ENCODE results near the gene TCN2. TPM values are rescaled to one million over a fixed set of nuclear protein-coding genes. Genes with fewer than 3 reads are reported as not detected.
A peak's percentile ranks its signal among the peaks of the same experiment; 100 is the strongest.
"Not testable (repeated sequence)": the region's sequence is repeated elsewhere in the genome, so short reads cannot be mapped to it uniquely, and the experiment has no call there.

TCN2 gene
- total RNA-seq, 1 donor from 2014 or later: 21.6 TPM

DNA sequence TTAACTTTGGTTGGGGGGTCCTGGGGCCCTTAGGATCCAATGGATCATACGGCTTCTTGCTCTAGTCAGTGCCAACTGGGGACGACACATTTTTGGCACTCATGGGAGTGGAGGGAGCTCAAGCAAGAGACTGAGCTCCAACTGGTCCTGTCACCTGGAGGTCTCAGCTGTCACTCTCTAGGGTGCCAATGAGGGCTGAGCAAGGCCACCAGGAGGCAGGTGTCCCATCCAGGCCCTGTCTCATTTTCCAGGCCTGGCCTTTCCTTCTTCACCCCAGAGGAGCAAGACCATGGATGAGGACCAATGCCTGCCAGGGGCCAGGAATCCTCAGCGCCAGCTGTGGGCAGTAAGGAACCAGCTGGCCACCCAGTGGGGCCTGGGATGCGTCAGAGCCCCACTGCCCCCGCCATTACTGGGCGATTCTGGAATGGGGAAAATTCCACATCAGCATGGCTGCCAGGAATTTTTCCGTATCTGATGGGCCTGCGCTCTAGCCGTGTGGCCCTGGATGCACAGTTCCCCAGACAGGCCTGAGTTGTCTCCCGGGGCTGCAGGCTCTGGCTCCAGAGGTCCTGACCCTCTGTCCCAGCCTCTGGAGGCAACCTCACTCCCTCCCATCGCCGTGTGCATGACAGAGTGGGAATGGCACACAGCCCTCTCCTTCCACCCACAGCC lies 31.8 kb upstream of the TCN2 start:
- intact Hi-C loops (cut with DNase I): no loop called here
- ATAC-seq: peak; percentile 72

DNA sequence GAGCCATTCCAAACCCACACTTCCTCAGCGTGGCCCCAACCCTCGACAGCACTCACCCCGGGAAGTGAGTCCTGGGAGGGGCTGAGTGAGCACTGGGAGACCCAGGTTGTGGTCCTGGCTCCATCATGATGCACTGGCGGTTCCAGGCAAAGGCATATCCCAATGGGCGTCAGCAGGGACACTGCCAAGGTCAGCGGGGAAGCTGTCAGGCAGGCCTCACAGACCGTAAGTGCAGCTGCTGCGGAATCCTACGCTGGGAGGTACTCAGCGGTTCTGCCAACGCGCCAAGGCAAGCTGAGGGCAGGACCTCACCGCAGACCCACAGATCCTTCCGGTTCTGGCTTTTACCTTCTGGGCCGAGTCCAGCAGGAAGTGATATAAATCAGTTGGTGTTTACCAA lies 31.1 kb upstream of the TCN2 start:
- ATAC-seq (no peak), DNase-seq (ENCODE audit: low spot score) (no peak)
- intact Hi-C loops (cut with DNase I): no loop called here

More for the DNA sequence above, 31.8 kb upstream of the TCN2 start:
- peak; percentile 73 for DNase-seq (ENCODE audit: low spot score)

DNA sequence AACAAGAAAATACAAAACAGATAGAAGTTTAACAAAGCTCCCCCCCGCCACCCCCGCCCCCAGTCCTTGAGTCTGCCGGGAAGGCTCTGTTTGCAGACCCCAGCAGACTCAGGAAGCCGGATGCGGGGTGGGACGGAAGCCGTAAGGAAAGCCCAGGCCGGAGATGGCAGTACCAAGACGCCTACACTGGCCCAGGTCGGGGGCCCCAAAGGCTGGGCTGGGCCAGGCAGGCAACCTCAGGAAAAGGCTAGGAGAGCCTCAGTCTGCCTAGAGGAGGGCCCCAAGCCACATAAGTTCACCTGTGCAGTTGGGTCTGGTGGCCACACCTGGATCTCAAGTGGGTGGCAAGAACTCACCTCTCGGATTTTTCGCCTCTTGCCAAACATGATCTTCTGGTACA lies 28.5 kb upstream of the TCN2 start:
- DNase-seq (ENCODE audit: low spot score) (no peak), ATAC-seq (no peak)
- intact Hi-C loops (cut with DNase I): no loop called here

DNA sequence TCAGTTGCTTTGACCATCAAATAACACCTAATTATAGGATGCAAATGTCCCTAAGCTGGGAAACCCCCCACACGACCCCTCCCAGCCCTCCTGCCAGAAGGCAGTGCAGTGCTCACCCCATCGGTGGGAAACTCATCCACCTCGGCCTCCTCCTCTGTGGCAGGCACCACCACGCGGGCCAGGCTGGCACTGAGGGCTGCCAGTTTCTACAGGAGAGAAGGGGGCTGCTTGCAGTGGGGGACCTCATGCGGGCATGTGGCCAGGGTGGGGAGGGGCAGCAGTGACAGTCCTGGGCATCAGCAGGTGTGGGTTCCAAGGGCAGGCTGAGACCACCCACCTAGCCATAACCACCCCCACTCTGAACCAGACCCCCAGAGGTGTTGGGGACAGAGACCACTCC lies 26.1 kb upstream of the TCN2 start:
- ATAC-seq (no peak), DNase-seq (ENCODE audit: low spot score) (no peak)
- intact Hi-C loops (cut with DNase I): no loop called here

DNA sequence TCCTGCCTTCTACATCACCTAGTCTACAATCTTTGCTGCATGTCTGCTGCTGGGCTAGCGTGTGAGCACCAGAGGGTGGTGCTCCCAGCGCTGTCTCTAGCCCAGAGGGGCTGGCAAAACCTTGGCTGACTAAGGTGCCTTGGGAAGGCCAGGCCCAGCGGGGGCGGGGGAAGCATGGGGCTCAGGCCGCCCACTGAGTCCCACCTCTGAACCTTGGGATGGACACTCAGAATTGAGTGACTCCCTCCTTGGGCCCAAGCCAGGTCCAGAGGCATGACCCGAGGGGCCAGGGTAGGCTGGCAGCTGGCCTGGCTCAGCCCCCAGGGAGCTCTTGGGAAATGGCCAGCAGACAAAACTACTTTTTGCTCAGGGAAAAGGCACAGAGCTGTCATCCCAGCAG lies 24.9 kb upstream of the TCN2 start:
- ATAC-seq (no peak), DNase-seq (ENCODE audit: low spot score) (no peak)
- intact Hi-C loops (cut with DNase I): no loop called here

DNA sequence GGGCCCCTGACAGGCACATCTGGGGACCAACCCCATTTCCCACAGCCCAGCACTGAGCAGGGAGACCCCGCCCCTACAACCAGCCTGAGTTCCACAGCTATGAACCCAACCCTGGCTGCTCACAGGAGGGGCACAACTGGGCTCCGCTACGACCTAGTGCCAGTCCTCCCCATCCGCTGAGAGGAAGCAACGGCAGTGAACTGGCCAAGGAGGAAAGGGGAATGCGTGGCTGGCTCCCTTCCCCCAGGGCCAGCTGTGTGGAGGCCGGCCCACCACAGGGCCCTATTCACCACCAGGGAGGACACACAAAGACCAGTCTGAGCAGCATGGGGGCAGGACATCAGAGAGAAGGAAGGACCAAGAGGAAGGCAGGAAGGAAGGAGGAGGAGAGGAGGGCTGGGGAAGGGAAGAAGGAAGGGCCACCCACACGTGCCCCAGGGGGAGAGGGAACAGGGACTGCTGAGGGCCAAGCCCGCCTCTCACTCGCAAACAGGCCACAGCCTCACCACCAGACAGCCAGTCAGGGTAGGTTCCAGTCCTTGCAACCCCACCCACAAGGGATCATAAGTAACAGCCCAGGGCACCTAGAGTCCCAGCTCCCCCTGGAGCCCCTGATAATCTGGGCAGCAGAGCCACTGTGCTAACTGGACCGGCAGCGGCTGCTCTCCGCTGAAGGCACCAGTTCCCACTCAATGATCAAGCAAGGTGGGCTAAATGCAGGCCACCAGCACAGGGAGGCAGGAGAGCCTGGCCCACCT lies 24.0 kb upstream of the TCN2 start:
- no peak for DNase-seq (ENCODE audit: low spot score)
- peak; percentile 39 for ATAC-seq
- intact Hi-C loops (cut with DNase I): no loop called here

DNA sequence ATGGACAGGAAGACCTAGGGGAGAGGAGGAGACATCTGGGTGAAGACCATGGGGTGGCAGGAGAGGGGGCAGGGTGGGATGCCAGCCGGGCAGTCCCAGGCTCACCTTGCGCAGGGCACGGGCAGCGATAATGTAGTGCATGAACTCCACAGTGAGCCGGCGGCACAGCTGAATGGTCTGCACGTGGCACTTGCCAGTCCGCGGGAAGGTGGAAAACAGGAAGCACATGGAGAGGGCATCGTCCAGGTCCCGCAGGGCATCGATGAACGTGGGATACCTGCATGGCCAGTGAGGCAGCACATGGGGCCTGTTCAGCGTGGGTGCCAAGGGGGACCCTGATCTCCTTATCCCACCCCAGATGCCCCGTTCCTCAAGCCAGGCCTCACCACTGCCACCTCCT lies 22.5 kb upstream of the TCN2 start:
- no peak for DNase-seq (ENCODE audit: low spot score)
- no peak for ATAC-seq
- intact Hi-C loops (cut with DNase I): no loop called here

DNA sequence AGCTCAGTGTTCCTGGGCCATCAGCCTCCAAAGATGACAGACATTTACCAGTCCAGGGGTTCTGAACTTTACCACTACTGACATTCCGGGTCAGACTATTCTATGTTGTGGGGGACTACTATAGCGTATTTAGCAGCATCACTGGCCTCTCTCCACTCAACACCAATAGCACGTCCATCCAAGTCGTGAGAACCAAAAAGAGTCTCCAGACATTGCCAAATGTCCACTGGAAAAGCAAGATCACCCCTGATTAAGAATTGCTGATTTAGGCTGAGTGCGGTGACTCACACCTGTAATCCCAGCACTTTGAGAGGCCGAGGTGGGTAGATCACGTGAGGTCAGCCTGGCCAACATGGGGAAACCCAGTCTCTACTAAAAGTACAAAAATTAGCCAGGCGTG lies 20.6 kb upstream of the TCN2 start:
- DNase-seq (ENCODE audit: low spot score) (no peak), ATAC-seq (no peak)
- intact Hi-C loops (cut with DNase I): no loop called here

DNA sequence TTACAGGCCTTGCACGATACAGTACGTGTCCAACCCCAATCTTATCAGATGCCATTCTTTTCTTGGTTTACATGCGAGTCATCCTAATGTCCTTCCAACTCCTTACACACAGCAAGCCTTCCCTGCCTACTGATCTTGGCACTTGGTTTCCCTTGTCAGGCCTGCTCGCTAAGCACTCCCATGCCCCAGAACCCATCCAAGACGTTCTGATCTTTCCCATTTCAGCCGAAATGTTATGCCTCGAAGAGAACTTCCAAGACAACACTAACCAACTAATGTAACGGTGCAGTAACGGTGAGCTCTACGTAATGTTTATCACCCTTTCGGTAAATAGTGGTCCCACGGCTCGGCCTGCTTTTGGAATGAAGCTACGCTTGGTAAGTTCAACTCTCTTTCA lies 15.8 kb upstream of the TCN2 start:
- intact Hi-C loops (cut with DNase I): no loop called here
- ATAC-seq (no peak), DNase-seq (ENCODE audit: low spot score) (no peak)

DNA sequence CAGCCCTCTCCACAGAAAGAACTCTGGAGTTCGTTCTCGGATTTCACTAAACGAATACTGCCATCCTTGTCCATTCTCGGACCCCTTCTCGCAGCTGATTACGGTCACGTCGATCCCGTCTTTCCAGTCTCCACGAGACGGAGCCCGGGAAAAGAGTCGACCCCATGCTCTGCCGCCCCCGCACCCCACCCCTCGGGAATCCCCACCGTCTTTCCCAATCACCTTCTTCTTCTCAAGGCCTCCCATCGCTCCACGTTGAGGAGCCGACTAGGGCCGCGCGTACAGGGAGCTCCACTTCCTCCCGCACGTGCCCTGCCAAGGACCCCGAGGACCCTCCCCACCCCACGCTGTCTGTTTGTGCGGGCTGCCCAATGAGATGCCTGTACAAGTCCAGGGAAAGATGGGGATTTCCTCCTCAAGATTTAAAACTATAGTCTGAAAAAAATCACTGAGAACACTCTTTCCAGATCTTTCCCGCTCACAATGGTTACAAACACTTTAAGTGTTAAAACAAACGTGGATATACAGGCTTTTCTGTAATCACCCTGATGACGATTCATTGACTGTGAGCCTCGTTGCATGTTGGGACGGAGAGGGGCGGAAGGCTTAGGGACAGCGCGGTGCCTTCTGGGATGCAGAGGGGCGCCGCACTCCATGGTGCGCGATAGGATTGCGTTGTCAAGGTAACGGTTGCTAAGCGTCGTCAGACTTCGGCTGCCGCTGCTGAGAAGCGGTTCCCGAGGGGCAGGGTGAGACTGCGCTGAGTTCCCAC lies 15.2 kb upstream of the TCN2 start, which contains the start of gene PES1:
PES1 (minus strand) TSS at position 323 of the 772 bp plus-strand sequence; CDS start at position 246, 77 bp downstream.
- intact Hi-C loops (cut with DNase I): no loop called here
- DNase-seq (ENCODE audit: low spot score) (peak; percentile 96), ATAC-seq (peak; percentile 100)

DNA sequence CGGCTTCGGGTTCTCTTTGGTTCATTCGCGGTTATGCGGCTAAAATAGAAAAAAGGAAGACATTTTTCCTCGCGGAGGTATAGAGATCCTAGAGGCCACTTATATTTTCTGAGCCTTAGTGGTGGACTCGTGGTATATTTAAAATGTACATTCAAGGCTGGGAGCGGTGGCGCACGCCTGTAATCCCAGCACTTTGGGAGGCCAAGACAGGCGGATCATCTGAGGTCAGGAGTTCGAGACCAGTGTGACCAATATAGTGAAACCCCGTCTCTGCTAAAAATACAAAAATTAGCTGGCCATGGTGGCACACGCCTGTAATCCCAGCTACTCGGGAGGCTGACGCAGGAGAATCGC lies 14.6 kb upstream of the TCN2 start:
- ATAC-seq: not testable (repeated sequence)

DNA sequence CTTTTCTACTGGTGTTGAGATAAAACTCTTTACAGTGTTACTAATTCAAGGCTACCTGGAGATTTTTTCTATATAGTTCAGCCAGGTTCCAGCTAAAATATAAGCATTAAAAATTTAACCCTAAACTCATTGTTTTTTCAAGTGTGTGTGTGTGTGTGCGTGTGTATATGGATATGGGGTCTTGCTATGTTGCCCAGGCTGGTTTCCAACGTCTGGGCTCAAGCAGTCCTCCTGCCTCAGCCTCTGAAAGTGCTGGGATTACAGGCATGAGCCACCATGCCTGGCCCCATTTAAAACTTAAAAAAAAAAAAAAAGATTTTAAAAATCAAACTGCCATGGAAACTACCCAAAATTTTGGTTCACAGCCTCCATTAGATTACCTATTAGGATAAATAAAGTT lies 10.8 kb upstream of the TCN2 start:
- no peak for DNase-seq (ENCODE audit: low spot score)
- intact Hi-C loops (cut with DNase I): no loop called here
- no peak for ATAC-seq

More for the DNA sequence above, 14.6 kb upstream of the TCN2 start:
- intact Hi-C loops (cut with DNase I); DNase-seq (ENCODE audit: low spot score): not testable (repeated sequence)

DNA sequence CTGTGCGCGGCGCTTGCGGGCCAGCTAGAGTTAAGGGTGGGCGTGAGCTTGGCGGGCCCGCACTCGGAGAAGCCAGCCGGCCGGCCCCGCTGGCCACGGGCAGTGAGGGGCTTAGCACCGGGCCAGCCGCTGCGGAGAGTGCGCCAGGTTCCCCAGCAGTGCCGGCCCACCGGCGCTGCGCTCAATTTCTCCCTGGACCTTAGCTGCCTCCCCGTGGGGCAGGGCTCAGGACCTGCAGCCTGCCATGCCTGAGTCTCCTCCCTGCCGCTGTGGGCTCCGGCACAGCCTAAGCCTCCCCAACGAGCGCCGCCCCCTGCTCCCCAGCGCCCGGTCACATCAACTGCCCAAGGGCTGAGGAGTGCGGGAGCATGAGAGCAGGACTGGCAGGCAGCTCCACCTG lies 10.1 kb upstream of the TCN2 start:
- intact Hi-C loops (cut with DNase I): no loop called here
- DNase-seq (ENCODE audit: low spot score): no peak
- no peak for ATAC-seq

DNA sequence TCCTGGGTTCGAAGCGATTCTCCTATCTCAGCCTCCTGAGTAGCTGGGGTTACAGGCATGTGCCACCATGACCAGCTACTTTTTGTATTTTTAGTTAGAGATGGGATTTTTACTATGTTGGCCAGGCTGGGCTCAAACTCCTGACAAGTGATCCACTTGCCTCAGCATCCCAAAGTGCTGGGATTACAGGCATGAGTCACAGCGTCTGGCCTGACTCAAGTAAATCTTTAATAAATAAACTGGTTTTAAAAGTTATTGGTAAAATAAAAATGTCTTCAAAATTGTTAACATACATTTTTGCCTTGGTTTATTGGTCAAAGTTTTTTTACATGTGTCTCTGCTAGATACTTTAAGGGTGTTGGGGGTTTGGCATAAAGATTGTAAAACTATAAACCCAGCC lies 8.0 kb upstream of the TCN2 start:
- DNase-seq (ENCODE audit: low spot score) (no peak), ATAC-seq (no peak)
- intact Hi-C loops (cut with DNase I): no loop called here

DNA sequence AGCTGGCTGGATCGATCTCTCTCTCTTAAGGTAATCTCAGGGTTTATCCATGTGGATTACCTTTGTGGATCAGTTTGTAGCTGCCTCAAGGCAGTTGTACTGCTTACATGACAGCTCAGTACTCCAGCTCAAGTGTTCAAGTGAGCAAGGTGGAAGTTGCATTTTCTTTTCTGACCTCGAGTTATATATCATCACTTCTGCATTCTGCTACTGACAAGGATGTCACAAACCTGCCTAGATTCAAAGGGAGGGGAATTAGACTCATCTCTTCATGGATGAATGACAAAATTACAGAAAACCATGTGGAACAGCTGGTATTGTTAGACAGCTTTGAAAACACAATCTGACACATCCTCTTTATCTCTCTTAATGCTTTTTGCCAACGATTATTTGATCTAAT lies 6.1 kb upstream of the TCN2 start:
- DNase-seq (ENCODE audit: low spot score) (no peak), ATAC-seq (no peak)
- intact Hi-C loops (cut with DNase I): no loop called here

DNA sequence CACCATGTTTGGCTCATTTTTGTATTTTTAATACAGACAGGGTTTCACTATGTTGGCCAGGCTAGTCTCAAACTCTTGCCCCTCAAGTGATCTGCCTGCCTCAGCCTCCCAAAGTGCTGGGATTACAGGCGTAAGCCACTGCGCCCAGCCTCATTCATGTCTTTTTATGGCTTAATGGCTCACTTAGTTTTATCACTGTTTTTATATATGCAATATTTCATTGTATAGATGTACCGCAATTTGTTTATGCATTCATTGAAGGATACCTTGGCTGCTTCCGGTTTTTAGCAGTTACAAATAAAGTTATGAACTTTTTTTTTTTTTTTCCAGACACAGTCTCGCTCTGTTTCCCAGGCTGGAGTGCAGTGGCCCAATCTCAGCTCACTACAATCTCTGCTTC lies 5.5 kb upstream of the TCN2 start:
- intact Hi-C loops (cut with DNase I): no loop called here
- ATAC-seq: no peak
- DNase-seq (ENCODE audit: low spot score): no peak

DNA sequence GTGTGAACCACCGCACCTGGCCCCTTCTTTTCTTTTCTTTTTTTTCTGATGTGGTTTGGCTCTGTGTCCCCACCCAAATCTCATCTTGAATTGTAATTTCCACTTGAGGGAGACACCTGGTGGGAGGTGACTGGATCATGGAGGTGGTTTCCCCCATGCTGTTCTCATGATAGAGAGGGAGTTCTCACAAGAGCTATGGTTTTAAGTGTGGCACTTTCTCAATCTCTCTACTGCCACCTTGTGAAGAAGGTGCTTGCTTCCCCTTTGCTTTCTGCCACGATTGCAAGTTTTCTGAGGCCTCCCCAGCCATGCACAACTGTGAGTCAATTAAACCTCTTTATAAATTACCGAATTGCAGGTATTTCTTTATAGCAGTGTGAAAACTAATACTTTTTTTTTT lies 4.9 kb upstream of the TCN2 start:
- DNase-seq (ENCODE audit: low spot score): no peak
- no peak for ATAC-seq
- intact Hi-C loops (cut with DNase I): no loop called here

DNA sequence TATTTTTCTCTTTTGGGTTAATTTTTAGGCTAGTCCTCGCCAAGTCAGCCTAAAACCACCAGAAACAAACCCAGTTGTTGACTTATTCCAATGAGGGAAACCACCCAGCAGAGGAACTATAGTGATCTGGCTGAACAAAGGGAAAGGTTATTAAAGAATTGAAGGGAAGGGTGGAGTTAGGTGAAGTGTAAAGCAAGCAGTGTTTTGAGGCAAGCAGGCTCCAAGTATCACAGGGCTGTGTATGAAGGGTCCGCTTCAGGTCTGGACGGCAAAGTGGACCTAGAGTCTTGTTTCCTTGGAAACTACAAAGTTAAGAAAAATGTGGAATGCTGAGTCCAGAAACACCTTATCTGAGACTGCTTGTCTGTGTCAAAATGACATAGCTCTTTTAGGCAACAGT lies 3.2 kb upstream of the TCN2 start:
- intact Hi-C loops (cut with DNase I): no loop called here
- no peak for ATAC-seq
- no peak for DNase-seq (ENCODE audit: low spot score)

DNA sequence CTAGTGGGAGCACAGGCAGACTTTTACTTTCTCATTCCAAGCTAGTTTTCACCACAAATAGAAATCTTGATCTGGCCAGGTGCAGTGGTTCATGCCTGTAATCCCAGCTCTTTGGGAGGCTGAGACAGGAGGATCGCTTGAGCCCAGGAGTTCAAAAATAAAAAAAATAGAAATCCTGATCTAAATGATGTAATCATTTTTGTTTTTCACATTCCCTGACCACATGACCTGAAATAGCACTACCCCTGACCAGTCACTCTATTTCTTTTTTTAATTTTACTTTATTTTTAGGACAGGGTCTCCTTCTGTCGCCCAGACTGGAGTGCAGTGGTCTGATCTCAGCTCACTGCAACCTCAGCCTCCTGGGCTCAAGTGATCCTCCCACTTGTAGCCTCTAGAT lies 2.3 kb upstream of the TCN2 start:
- no peak for DNase-seq (ENCODE audit: low spot score)
- intact Hi-C loops (cut with DNase I): no loop called here
- no peak for ATAC-seq

DNA sequence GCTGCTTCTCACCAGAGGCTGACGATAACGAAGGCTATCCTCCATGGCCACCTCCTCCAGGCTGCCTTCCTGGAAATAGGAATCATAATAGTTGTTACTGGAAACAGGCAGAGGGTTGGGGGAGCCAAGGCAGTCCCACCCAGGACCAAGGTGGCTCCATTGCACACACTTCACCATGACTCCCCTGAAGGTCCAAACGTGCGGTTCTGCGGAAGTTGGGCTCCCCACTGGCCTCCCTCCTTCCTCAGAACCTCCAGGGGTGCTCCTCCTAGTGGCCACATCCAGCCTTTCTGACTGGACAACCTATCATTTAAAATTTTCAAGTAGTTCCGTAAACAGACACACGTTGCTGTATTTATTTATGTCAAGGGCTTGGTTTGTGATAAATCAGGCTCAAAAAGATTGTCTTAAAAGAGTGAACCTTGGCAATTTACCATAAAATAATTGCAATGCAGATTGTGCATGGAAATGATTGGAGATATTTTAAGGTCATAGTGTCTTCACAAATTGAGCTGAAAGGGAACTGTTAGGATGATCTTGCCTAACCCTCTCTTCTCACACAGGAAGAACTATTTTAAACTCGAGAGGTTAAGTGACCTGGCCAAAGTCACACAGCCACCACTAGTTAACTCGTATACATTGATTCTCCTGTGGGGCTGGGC lies 1.4 kb upstream of the TCN2 start:
- no peak for ATAC-seq
- peak; percentile 70 for DNase-seq (ENCODE audit: low spot score)

More for the DNA sequence above, 1.4 kb upstream of the TCN2 start:
- intact Hi-C loops (cut with DNase I): no loop called here
